ENCODE measurements around the gene WNT10A. TPM values are rescaled to one million over a fixed set of nuclear protein-coding genes. Genes with fewer than 3 reads are reported as not detected.
A peak's percentile ranks its signal among the peaks of the same experiment; 100 is the strongest.

Gene WNT10A
- total RNA-seq, 4 donors from 2014 or later: 8.0 to 19.1 (median 11.9) TPM

DNA sequence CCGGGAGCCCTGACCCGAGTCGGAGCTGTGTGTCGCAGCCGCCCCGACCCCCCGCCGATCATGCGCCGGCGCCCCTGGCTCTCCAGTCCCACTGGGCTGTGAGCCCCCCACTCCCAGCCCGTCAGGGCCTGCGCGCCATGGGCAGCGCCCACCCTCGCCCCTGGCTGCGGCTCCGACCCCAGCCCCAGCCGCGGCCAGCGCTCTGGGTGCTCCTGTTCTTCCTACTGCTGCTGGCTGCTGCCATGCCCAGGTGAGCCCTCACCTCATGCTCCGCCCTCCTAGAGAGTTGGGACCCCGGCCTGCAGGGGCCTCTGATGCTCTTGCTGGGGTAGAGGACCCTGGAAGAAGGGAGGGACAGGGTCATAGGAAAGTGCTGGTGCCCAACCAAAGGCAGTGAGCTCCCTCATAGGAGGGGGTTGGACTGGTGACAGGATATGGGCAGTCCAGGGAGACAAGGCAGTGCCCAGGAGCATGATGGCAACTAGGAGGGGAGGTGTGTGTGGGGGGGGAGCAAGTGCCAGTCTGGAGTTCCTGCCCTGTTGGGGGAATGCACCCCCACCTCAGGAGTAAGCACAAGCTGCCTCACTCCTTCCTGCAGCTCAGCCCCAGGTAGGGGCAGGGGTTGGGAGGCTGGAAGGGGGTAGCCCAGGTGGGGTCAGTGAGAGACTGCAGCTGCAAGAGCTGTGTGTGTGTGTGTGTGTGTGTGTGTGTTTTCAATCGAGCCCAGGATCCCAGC is 375 bp downstream of the WNT10A start:
- peak overlapping the region; percentile 68 to 83 (median 78) for H3K27ac ChIP-seq
- peak overlapping the region; percentile 34 to 68 (median 43) for H3K4me3 ChIP-seq
- H3K4me1 ChIP-seq: peaks cover 24 to 75% (median 32%) of the 10 kb centered on the region in 3 donors
- no peak for DNase-seq
- no peaks in the 10 kb centered on the region for H3K9me3 ChIP-seq
- TF ChIP-seq POLR2A (IDR thresholded peaks at IDR 0.05) (no peak), CTCF (IDR thresholded peaks at IDR 0.05) (no peak)
- intact Hi-C loops (cut with DNase I): no loop called here
- 0 to 23% methylated on average over 1 of the region's 24 CpGs for WGBS, 2 donors
- H3K36me3 ChIP-seq: no peaks in the 10 kb centered on the region
- peaks cover 0 to 99% (median 7%) of the 10 kb centered on the region in 4 donors for H3K27me3 ChIP-seq

GRCh38 chr2:218881744-218882460 is 1.2 kb downstream of the WNT10A start:
- intact Hi-C loops (cut with DNase I): no loop called here
- WGBS, 2 donors: 47 to 84% methylated on average over 4 to 8 of the region's 13 CpGs
- no peaks in the 10 kb centered on the region for H3K9me3 ChIP-seq
- TF ChIP-seq POLR2A (IDR thresholded peaks at IDR 0.05): no peak
- TF ChIP-seq CTCF (IDR thresholded peaks at IDR 0.05): no peak
- no peaks in the 10 kb centered on the region for H3K36me3 ChIP-seq
- peak overlapping the region in 2 of 4 donors; percentile 6 to 68 for H3K4me3 ChIP-seq
- H3K27ac ChIP-seq: peak overlapping the region; percentile 73 to 84 (median 79)
- DNase-seq: no peak
- peaks cover 0 to 99% (median 7%) of the 10 kb centered on the region in 4 donors for H3K27me3 ChIP-seq
- H3K4me1 ChIP-seq: peaks cover 33 to 84% (median 36%) of the 10 kb centered on the region in 3 donors

DNA sequence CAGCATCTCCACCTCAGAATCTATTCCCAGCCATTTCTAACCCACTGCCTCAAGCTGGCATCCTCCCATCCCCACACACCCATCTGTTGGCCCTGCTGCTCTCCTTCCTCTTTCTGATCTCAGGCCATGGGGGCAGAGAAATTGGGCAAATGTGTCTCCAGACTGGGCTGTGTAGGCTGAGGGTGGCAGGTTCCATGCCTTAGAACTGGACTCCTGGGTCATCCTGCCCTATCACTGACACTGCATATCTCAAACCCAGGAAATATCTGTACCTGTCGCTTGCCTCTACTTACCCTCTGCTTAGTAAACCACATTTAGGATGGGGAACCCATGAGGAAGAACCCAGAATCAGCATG is 1.8 kb downstream of the WNT10A start:
- peak overlapping the region; percentile 73 to 84 (median 79) for H3K27ac ChIP-seq
- TF ChIP-seq POLR2A (IDR thresholded peaks at IDR 0.05) (no peak), CTCF (IDR thresholded peaks at IDR 0.05) (no peak)

GRCh38 chr2:218882866-218883366 is 2.3 kb downstream of the WNT10A start:
- 24 to 63% methylated on average over 1 to 3 of the region's 4 CpGs for WGBS, 2 donors
- peak in 1 of 4 donors; percentile 10 for TF ChIP-seq POLR2A (IDR thresholded peaks at IDR 0.05)
- no peak for TF ChIP-seq CTCF (IDR thresholded peaks at IDR 0.05)
- no peak for DNase-seq
- H3K27ac ChIP-seq: peak overlapping the region; percentile 73 to 84 (median 79)
- no peaks in the 10 kb centered on the region for H3K9me3 ChIP-seq
- intact Hi-C loops (cut with DNase I): no loop called here
- peaks cover 0 to 96% (median 7%) of the 10 kb centered on the region in 4 donors for H3K27me3 ChIP-seq
- H3K4me3 ChIP-seq: peak overlapping the region in 2 of 4 donors; percentile 50 to 71
- H3K36me3 ChIP-seq: no peaks in the 10 kb centered on the region
- H3K4me1 ChIP-seq: peaks cover 33 to 90% (median 36%) of the 10 kb centered on the region in 3 donors

More for the DNA sequence above, 1.8 kb downstream of the WNT10A start:
- Histone ChIP-seq H3K4me3 (peak overlapping the region in 1 of 4 donors; percentile 68), H3K27me3 (peaks cover 0 to 99% (median 7%) of the 10 kb centered on the region in 4 donors), H3K36me3 (no peaks in the 10 kb centered on the region), H3K4me1 (peaks cover 33 to 89% (median 36%) of the 10 kb centered on the region in 3 donors), H3K9me3 (no peaks in the 10 kb centered on the region)
- intact Hi-C loops (cut with DNase I): no loop called here
- WGBS, 2 donors: 14 to 67% methylated on average over 1 of the region's 1 CpG
- DNase-seq: no peak
